PC-9 (cell line): ENCODE measurements around the gene PRKAG2. TPM values are rescaled to one million over a fixed set of nuclear protein-coding genes. Genes with fewer than 3 reads are reported as not detected.

Source experiments
- BruUV-seq: library from RNA; stranded (reverse); fragments of 400-500 nt; replicated peaks from 2 replicates; lab custom pipeline; 2021; lab: Mats Ljungman, UMichigan
- CTCF ChIA-PET: fragments of 300-600 bp; sonication (Branson Sonifier 250); formaldehyde crosslinking; loops from one replicate; lab custom pipeline; 2022; ENCODE audit warnings: antibody characterized with exemption; lab: Charles Lee
- POLR2A ChIA-PET: fragments of 300-600 bp; sonication (Branson Sonifier 250); formaldehyde crosslinking; loops from one replicate; lab custom pipeline; 2022; ENCODE audit warnings: antibody characterized with exemption; ENCODE audit not compliant: unreplicated experiment; lab: Charles Lee
- DNase-seq, 2 experiments: peaks; one replicate each; pipeline versions ENCODE4 v3.0.0 to v3.0.0-alpha.2; 2015 to 2022; ENCODE audit warnings: mixed read lengths in 1 of 2
- H2AFZ ChIP-seq: fragments of 200-600 bp; sonication (generic); 2 replicates; pipeline ENCODE4 v1.8.1; 2017; ENCODE audit warnings: antibody characterized with exemption
- H3F3A ChIP-seq: fragments of 200-600 bp; sonication (generic); 2 replicates; pipeline ENCODE4 v1.8.1; 2017; ENCODE audit warnings: antibody characterized with exemption, mild to moderate bottlenecking, low read depth; ENCODE audit not compliant: insufficient read depth
- H3K27ac ChIP-seq: fragments of 200-600 bp; sonication (generic); 2 replicates; pipeline ENCODE4 v1.6.1; 2016; ENCODE audit warnings: mixed run types
- H3K27me3 ChIP-seq: fragments of 200-600 bp; sonication (generic); 2 replicates; pipeline ENCODE4 v1.6.1; 2016; ENCODE audit warnings: low read depth, mixed run types; ENCODE audit not compliant: insufficient read depth
- H3K36me3 ChIP-seq: fragments of 200-600 bp; sonication (generic); 2 replicates; pipeline ENCODE4 v1.6.1; 2016; ENCODE audit warnings: low read depth, mixed run types
- H3K4me1 ChIP-seq: fragments of 200-600 bp; sonication (generic); replicated peaks from 2 replicates; pipeline ENCODE4 v1.6.1; 2016; ENCODE audit warnings: mixed run types; ENCODE audit not compliant: insufficient read depth
- H3K4me2 ChIP-seq: fragments of 200-600 bp; sonication (generic); 2 replicates; pipeline ENCODE4 v1.6.1; 2017; ENCODE audit warnings: mixed run types
- H3K4me3 ChIP-seq: fragments of 200-600 bp; sonication (generic); 2 replicates; pipeline ENCODE4 v1.6.1; 2016; ENCODE audit warnings: mixed run types
- H3K79me2 ChIP-seq: fragments of 200-600 bp; sonication (generic); 2 replicates; pipeline ENCODE4 v1.6.1; 2017; ENCODE audit warnings: low read depth, mixed run types
- H3K9me2 ChIP-seq: fragments of 200-600 bp; sonication (generic); 2 replicates; pipeline ENCODE4 v1.8.1; 2017; ENCODE audit warnings: mild to moderate bottlenecking; ENCODE audit not compliant: insufficient read depth
- H3K9me3 ChIP-seq: fragments of 200-600 bp; sonication (generic); 2 replicates; pipeline ENCODE4 v1.8.1; 2016; ENCODE audit warnings: low read depth; ENCODE audit not compliant: insufficient read depth
- H4K20me1 ChIP-seq: fragments of 200-600 bp; sonication (generic); 2 replicates; pipeline ENCODE4 v1.8.1; 2017; ENCODE audit not compliant: insufficient read depth
- CTCF ChIP-seq: fragments of 200-600 bp; sonication (generic); conservative IDR thresholded peaks from 2 replicates; pipeline ENCODE4 v1.6.1; 2017; ENCODE audit warnings: mixed run types, antibody characterized with exemption, mild to moderate bottlenecking, moderate library complexity
- EZH2 ChIP-seq: fragments of 200-600 bp; sonication (generic); IDR thresholded peaks from 2 replicates; pipeline ENCODE4 v1.8.0; 2017; ENCODE audit warnings: antibody characterized with exemption, low read depth
- intact Hi-C: fragments of 100-400 bp; cut with micrococcal nuclease; formaldehyde crosslinking; loops from one replicate; pipeline ENCODE4 v1.10.0; 2022; ENCODE audit not compliant: unreplicated experiment
- total RNA-seq: library from RNA; stranded (reverse); gene quantifications from 2 replicates; pipeline ENCODE4 v1.2.3, GENCODE V29; 2021

The PRKAG2 gene
- total RNA-seq, 1 experiment from 2014 or later: 37.3 TPM

- no peak for DNase-seq
- no peak overlapping the region for H3K4me3 ChIP-seq
- no peak overlapping the region for H3K4me2 ChIP-seq
- H3K9me3 ChIP-seq: no peaks in the 10 kb centered on the region
- intact Hi-C loops: loop anchor here (5.0 kb wide), 3 partner anchors 112 to 257 kb away; no protein-coding TSS in a partner anchor
- no peaks in the 10 kb centered on the region for H3K9me2 ChIP-seq
- POLR2A ChIA-PET: interaction anchor here (0.7 kb wide), 1 partner anchor 85 kb away, joined by 3 read pairs; no protein-coding TSS in a partner anchor
- no TSS peak for BruUV-seq
- no peak overlapping the region for H3K27ac ChIP-seq
- peaks cover 27% of the 10 kb centered on the region for H3F3A ChIP-seq
- peaks cover 42% of the 10 kb centered on the region for H3K4me1 ChIP-seq
- no peak overlapping the region for H2AFZ ChIP-seq
- H4K20me1 ChIP-seq: no peaks in the 10 kb centered on the region
- no peaks in the 10 kb centered on the region for H3K27me3 ChIP-seq
- TF ChIP-seq EZH2 (no peak), CTCF (no peak)
- H3K36me3 ChIP-seq: no peaks in the 10 kb centered on the region
- H3K79me2 ChIP-seq: no peaks in the 10 kb centered on the region
- CTCF ChIA-PET: no interaction called here
Measured at GRCh38 chr7:151684408-151685175, 192.3 kb downstream of the PRKAG2 start.

- ChIA-PET POLR2A (no interaction called here), CTCF (interaction anchor here (0.6 kb wide), 1 partner anchor 434 kb away, joined by 3 read pairs; no protein-coding TSS in a partner anchor)
- TF ChIP-seq CTCF (no peak), EZH2 (no peak)
- Histone ChIP-seq H3K4me1 (peaks cover 34% of the 10 kb centered on the region), H3K4me2 (no peak overlapping the region), H3K4me3 (no peak overlapping the region), H3K9me3 (no peaks in the 10 kb centered on the region), H3K27ac (no peak overlapping the region), H3K36me3 (no peaks in the 10 kb centered on the region), H4K20me1 (no peaks in the 10 kb centered on the region), H3K27me3 (no peaks in the 10 kb centered on the region), H2AFZ (no peak overlapping the region), H3K79me2 (no peaks in the 10 kb centered on the region), H3K9me2 (no peaks in the 10 kb centered on the region), H3F3A (peaks cover 27% of the 10 kb centered on the region)
- intact Hi-C loops: no loop called here
- no TSS peak for BruUV-seq
- DNase-seq: no peak
Measured at GRCh38 chr7:151683615-151684407, 193.1 kb downstream of the PRKAG2 start.

GRCh38 chr7:151682831-151683614, 193.9 kb downstream of the PRKAG2 start:
- DNase-seq: no peak
- peaks cover 19% of the 10 kb centered on the region for H3F3A ChIP-seq
- H3K36me3 ChIP-seq: no peaks in the 10 kb centered on the region
- H3K27me3 ChIP-seq: no peaks in the 10 kb centered on the region
- H3K9me3 ChIP-seq: no peaks in the 10 kb centered on the region
- H4K20me1 ChIP-seq: no peaks in the 10 kb centered on the region
- H3K27ac ChIP-seq: no peak overlapping the region
- no peaks in the 10 kb centered on the region for H3K9me2 ChIP-seq
- no TSS peak for BruUV-seq
- H2AFZ ChIP-seq: no peak overlapping the region
- CTCF ChIA-PET: interaction anchor here (0.6 kb wide), 1 partner anchor 435 kb away, joined by 3 read pairs; no protein-coding TSS in a partner anchor
- no peak for TF ChIP-seq EZH2
- intact Hi-C loops: no loop called here
- H3K4me3 ChIP-seq: no peak overlapping the region
- no peak overlapping the region for H3K4me2 ChIP-seq
- no peaks in the 10 kb centered on the region for H3K79me2 ChIP-seq
- POLR2A ChIA-PET: no interaction called here
- H3K4me1 ChIP-seq: peaks cover 27% of the 10 kb centered on the region
